IPS DF 6.9 (cell line): ENCODE results near the gene PCDHGA8.

Source experiments
- DNase-seq: peaks from one replicate; pipeline ENCODE4 v3.0.0-alpha.2; 2013; ENCODE audit warnings: low read depth, low spot score
- H3K27ac ChIP-seq: one replicate; pipeline ENCODE4 v1.5.1; 2013; ENCODE audit warnings: low read length, control low read depth
- H3K27me3 ChIP-seq: 2 replicates; pipeline ENCODE4 v1.6.1; 2013; ENCODE audit warnings: mild to moderate bottlenecking, low read length; ENCODE audit not compliant: control insufficient read depth, insufficient read depth
- H3K36me3 ChIP-seq: 2 replicates; pipeline ENCODE4 v1.6.1; 2013; ENCODE audit warnings: low read length; ENCODE audit not compliant: control insufficient read depth, insufficient read depth
- H3K4me1 ChIP-seq: 2 replicates; pipeline ENCODE4 v1.6.1; 2013; ENCODE audit warnings: low read length; ENCODE audit not compliant: control insufficient read depth, insufficient read depth
- H3K4me3 ChIP-seq: 2 replicates; pipeline ENCODE4 v1.5.1; 2013; ENCODE audit warnings: mild to moderate bottlenecking, low read length
- H3K9me3 ChIP-seq: 2 replicates; pipeline ENCODE4 v1.6.1; 2013; ENCODE audit warnings: low read length, inconsistent platforms; ENCODE audit not compliant: control insufficient read depth, insufficient read depth
- WGBS: extraction: QIAGEN DNeasy Blood & Tissue Kit; methylation state at CpG from one replicate; pipeline ENCODE4 v1.1.7; 2013; ENCODE audit warnings: mixed read lengths, missing lambda C conversion rate; ENCODE audit not compliant: insufficient read length, insufficient coverage; 5-methylcytosine and 5-hydroxymethylcytosine counted together

The PCDHGA8 gene

DNA sequence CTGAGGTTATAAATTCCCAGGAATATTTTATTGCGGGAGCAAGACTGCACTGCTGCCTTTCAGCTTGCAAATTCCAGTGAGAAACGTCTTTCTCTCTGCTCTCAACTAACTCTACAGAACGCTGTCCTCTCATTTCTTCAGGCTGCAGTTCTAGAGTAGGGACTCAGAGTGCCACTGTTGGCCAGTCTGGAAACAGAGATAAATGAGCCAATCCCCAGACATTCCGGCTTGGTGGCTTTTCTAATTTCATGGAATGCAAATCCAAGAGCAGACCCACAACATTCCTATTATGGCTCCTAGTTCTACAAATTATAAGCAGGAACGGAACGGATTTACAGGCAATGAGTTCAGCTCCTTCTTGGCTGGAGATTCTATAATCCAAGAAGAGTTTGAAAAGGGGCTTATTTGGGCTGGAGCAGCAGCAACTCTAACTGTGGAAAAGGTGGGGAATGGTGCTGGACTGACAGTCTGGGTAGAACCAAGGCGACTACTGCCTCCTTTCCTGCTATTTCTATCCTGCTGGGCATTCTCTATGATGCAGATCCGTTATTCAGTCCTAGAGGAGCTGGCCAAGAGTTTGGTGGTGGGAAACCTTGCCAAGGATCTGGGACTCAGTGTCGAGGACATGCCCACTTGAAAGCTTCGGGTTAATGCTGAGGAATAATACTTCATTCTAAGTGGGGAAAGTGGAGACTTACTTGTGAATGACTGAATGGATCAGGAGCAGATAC, 47.1 kb downstream of the PCDHGA8 start:
- WGBS = no CpG with 5 or more reads among the region's 10 CpGs

GRCh38 chr5:141440341-141440740, 47.9 kb downstream of the PCDHGA8 start:
- Histone ChIP-seq H3K9me3 (no peaks in the 10 kb centered on the region), H3K27me3 (no peaks in the 10 kb centered on the region), H3K4me1 (peaks cover 1% of the 10 kb centered on the region; the same call in 1 of the 2 replicates), H3K27ac (no peak overlapping the region), H3K36me3 (no peaks in the 10 kb centered on the region; the same call in 1 of the 2 replicates), H3K4me3 (no peak overlapping the region)
- no CpG with 5 or more reads among the region's 9 CpGs for WGBS
- DNase-seq = no peak

More for the DNA sequence above, 47.1 kb downstream of the PCDHGA8 start:
- Histone ChIP-seq H3K27ac (no peak overlapping the region), H3K27me3 (no peaks in the 10 kb centered on the region), H3K4me3 (no peak overlapping the region), H3K4me1 (peaks cover 1% of the 10 kb centered on the region; the same call in 1 of the 2 replicates), H3K36me3 (no peaks in the 10 kb centered on the region; the same call in 1 of the 2 replicates), H3K9me3 (no peaks in the 10 kb centered on the region)
- DNase-seq = no peak

- no peak overlapping the region for H3K27ac ChIP-seq
- WGBS = no CpG with 5 or more reads among the region's 50 CpGs
Observed at GRCh38 chr5:141441571-141442170, 49.2 kb downstream of the PCDHGA8 start.

More at GRCh38 chr5:141441571-141442170, 49.2 kb downstream of the PCDHGA8 start:
- Histone ChIP-seq H3K4me1 (peaks cover 1% of the 10 kb centered on the region; the same call in 1 of the 2 replicates), H3K36me3 (no peaks in the 10 kb centered on the region; the same call in 1 of the 2 replicates), H3K4me3 (no peak overlapping the region), H3K9me3 (no peaks in the 10 kb centered on the region), H3K27me3 (no peaks in the 10 kb centered on the region)
- no peak for DNase-seq
